Measurements from ENCODE around the gene GET4. TPM values are rescaled to one million over a fixed set of nuclear protein-coding genes. Genes with fewer than 3 reads are reported as not detected.

Gene GET4
- polyA plus RNA-seq, 1 donor = 76.0 TPM

DNA sequence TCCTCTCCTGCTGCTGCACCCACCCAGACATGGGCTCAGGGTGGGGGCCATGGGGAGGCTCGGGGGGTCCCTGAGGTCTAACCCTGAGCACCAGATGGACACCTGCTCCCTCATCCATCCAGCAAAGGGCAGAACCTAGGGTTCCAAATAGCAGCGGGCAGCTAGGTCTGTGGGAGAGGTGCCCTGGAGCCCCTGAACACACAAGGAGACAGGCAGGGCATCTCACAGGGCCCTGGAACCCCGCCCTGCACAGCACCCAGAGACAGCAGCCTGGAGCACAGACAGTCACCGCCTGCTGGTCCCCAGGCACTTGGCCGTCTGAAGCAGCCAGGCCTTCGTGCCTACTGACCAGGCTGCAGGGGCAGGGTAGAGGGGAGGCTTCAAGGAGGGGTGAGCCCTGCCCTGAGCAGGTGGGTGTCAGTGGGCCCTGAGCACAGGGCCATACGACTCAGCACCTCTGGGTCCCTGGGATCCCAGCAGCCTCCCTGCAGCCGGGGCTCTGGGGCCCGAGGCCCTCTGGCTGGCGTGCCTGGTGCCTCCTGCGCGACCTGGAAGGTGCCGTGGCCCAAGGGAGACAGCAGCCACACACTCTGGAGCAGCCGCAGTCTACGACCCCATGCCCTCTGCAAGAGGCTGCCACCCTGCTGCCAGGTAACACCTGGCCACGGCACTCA, 38.3 kb downstream of the GET4 start:
- Histone ChIP-seq H3K4me3 (ENCODE audit: low read length) (no peak overlapping the region), H3K27me3 (ENCODE audit: control insufficient read depth, insufficient read depth, low read length) (no peaks in the 10 kb centered on the region), H3K4me1 (ENCODE audit: control insufficient read depth, insufficient read depth, low read length) (peaks cover 22% of the 10 kb centered on the region), H3K27ac (ENCODE audit: low read length) (peak overlapping the region; percentile 54), H3K36me3 (ENCODE audit: control insufficient read depth, insufficient read depth, low read length) (peaks cover 13% of the 10 kb centered on the region), H3K9me3 (ENCODE audit: control insufficient read depth, low read depth, low read length) (no peaks in the 10 kb centered on the region)
- DNase-seq = no peak
- no CpG with 5 or more reads among the region's 16 CpGs for WGBS (ENCODE audit: insufficient coverage, low lambda C conversion rate)

DNA sequence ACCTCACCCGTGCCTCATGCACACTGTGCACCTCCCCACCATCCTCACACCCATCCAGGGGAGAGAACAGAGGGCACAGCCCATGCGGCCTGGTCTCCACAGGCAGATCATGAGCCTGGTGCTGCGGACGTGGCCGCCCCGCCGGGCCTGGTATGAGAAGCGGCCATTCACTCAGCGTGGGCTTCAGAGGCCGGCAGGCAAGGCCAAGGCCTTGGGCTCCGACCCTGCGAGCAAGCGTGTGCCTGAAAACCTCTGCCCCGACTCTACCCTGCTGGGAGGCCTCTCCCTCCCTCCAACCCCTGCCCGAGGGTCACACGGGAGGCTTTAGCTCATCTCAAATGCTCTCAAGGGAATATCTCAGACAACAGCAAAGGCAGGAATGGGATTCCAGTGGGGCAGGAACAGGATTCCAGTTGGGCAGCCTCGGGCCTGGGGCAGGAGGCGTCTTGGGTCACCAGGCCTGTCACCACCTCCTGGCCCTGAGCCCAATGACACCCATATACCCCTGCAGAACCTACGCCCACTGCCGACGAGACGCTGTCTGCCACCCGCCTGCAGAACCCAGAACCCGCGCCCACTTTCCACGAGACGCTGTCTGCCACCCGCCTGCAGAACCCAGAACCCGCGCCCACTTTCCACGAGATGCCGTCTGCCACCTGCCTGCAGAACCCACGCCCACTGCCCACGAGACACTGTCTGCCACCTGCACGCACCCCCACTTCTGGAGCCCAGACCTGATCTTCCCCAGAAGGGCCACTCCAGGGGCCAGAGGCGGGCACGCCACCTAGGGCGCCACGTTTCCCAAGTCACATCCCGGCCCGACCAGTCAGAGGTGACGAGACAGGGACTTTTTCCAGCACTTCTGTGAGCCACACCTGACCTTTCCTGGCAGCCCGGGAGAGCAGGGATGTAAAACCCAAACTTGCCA, 39.2 kb downstream of the GET4 start:
- no peak for DNase-seq
- Histone ChIP-seq H3K36me3 (ENCODE audit: control insufficient read depth, insufficient read depth, low read length) (peaks cover 10% of the 10 kb centered on the region), H3K9me3 (ENCODE audit: control insufficient read depth, low read depth, low read length) (no peaks in the 10 kb centered on the region), H3K4me1 (ENCODE audit: control insufficient read depth, insufficient read depth, low read length) (peaks cover 22% of the 10 kb centered on the region), H3K27me3 (ENCODE audit: control insufficient read depth, insufficient read depth, low read length) (no peaks in the 10 kb centered on the region), H3K4me3 (ENCODE audit: low read length) (no peak overlapping the region), H3K27ac (ENCODE audit: low read length) (peak overlapping the region; percentile 54)
- 93% methylated on average over 3 of the region's 43 CpGs for WGBS (ENCODE audit: insufficient coverage, low lambda C conversion rate)

DNA sequence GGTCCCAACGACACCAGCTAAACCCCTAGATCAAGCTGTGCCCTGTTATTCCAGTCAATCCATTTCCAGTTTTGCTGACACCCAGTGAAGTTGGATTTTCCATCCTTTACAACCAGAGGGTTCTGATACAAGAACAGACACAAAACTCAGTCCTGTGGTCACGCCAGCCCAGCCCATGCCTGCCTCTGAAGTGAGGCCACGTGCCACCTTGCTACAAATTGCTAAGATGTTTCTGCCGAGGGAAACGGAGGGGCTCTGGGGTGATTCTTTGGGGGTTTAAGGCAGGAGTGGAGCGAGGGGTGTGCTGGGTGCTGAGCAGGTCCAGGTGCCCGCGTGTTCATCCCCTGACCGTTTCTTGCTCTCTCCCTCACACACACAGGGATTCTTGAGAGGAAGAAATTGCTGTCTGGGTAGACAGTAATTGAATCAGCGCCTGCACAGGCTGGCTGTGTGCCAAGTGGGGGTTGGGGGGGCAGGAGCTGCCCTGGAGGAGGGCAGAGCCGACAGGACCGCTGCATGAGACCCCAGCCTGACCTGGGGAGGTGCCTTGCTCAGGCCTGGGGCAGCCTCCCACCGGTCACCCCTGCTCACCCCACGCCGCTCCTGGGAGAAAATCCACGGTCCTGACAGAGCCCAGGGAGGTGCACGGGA, 40.1 kb downstream of the GET4 start:
- no peaks in the 10 kb centered on the region for H3K27me3 ChIP-seq (ENCODE audit: control insufficient read depth, insufficient read depth, low read length)
- H3K4me3 ChIP-seq (ENCODE audit: low read length) = no peak overlapping the region
- DNase-seq = no peak
- H3K27ac ChIP-seq (ENCODE audit: low read length) = no peak overlapping the region
- peaks cover 31% of the 10 kb centered on the region for H3K4me1 ChIP-seq (ENCODE audit: control insufficient read depth, insufficient read depth, low read length)
- H3K9me3 ChIP-seq (ENCODE audit: control insufficient read depth, low read depth, low read length) = no peaks in the 10 kb centered on the region
- H3K36me3 ChIP-seq (ENCODE audit: control insufficient read depth, insufficient read depth, low read length) = peaks cover 12% of the 10 kb centered on the region
- WGBS (ENCODE audit: insufficient coverage, low lambda C conversion rate) = no CpG with 5 or more reads among the region's 17 CpGs

DNA sequence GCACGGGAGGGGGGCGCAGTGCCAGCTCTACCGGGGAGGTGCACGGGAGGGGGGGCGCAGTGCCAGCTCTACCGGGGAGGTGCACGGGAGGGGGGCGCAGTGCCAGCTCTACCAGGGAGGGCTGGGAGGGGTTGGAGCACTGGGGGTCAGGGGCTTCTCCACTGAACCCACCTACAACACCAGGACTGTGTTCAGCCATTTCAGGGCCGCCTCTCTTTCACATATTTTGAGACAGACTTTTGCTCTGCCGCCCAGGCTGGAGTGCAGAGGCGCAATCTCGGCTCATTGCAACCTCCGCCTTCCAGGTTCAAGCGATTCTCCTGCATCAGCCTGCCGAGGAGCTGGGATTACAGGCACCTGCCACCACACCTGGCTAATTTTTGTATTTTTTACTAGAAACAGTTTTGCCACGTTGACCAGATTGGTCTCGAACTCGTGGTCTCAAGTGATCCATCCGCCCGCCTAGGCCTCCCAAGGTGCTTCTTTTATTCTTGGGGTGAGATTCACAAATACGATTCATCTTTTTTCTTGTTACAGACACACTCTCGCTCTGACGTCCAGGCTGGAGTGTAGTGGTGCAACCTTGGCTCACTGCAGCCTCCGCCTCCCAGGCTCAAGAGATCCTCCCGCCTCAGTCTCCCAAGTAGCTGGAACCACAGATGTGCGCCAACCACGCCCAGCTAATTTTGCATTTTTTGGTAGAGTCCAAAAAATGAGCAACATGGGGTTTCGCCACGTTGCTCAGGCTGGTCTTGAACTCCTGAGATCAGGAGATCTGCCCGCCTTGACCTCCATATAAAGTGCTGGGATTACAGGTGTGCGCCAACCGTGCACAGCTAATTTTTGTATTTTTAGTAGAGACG, 41.1 kb downstream of the GET4 start:
- peaks cover 12% of the 10 kb centered on the region for H3K36me3 ChIP-seq (ENCODE audit: control insufficient read depth, insufficient read depth, low read length)
- H3K9me3 ChIP-seq (ENCODE audit: control insufficient read depth, low read depth, low read length) = no peaks in the 10 kb centered on the region
- H3K27me3 ChIP-seq (ENCODE audit: control insufficient read depth, insufficient read depth, low read length) = no peaks in the 10 kb centered on the region
- H3K4me3 ChIP-seq (ENCODE audit: low read length) = no peak overlapping the region
- no peak overlapping the region for H3K27ac ChIP-seq (ENCODE audit: low read length)
- H3K4me1 ChIP-seq (ENCODE audit: control insufficient read depth, insufficient read depth, low read length) = peaks cover 41% of the 10 kb centered on the region
- 83% methylated on average over 2 of the region's 33 CpGs for WGBS (ENCODE audit: insufficient coverage, low lambda C conversion rate)
- DNase-seq = no peak

DNA sequence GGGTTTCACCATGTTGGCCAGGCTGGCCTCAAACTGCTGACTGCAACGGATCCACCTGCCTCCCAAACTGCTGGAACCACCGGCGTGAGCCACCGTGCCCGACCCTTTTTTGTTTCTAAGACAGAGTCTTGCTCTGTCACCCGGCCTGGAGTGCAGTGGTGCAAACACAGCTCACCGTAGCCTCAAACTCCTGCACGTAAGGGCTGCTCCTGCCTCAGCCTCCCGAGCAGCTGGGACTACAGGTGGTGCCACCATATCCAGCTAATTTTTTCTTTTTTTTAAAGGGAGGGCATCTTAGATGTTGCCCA, 41.7 kb downstream of the GET4 start:
- Histone ChIP-seq H3K4me1 (ENCODE audit: control insufficient read depth, insufficient read depth, low read length) (peaks cover 47% of the 10 kb centered on the region), H3K27me3 (ENCODE audit: control insufficient read depth, insufficient read depth, low read length) (no peaks in the 10 kb centered on the region), H3K9me3 (ENCODE audit: control insufficient read depth, low read depth, low read length) (no peaks in the 10 kb centered on the region), H3K4me3 (ENCODE audit: low read length) (no peak overlapping the region), H3K27ac (ENCODE audit: low read length) (no peak overlapping the region), H3K36me3 (ENCODE audit: control insufficient read depth, insufficient read depth, low read length) (peaks cover 14% of the 10 kb centered on the region)
- WGBS (ENCODE audit: insufficient coverage, low lambda C conversion rate) = no CpG with 5 or more reads among the region's 9 CpGs
- DNase-seq = no peak

DNA sequence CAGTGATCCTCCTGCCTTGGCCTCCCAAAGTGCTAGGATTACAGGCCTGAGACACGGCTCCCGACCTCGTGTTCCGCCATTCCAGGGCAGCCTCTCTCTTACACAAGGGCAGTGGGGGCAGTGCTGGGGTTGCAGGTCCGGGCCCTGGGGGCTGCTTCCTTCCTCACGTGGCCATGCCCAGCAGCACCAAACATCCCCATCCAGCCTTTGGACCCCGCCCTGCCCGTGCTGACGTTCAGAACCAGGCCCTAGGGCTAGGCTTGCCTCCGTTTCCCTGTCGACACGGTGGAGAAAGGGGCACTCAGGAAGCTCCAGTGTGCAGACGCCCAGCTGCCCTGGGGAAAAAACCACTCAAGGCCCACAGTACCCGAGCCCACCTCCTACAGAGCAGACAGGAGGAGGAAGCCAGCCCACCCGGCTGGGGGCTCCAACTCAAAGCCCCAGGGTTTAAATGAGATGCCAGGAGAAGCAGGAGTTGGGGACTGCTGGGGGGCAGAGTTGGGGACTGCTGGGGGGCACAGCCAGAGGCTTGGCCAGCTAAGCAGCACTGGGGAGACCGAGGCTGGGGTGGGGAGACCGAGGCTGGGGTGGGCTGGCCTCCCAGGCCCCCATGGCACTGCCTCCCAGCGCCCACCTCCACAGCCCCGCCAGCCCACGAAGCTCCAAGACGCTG, 42.2 kb downstream of the GET4 start:
- WGBS (ENCODE audit: insufficient coverage, low lambda C conversion rate) = no CpG with 5 or more reads among the region's 21 CpGs

DNA sequence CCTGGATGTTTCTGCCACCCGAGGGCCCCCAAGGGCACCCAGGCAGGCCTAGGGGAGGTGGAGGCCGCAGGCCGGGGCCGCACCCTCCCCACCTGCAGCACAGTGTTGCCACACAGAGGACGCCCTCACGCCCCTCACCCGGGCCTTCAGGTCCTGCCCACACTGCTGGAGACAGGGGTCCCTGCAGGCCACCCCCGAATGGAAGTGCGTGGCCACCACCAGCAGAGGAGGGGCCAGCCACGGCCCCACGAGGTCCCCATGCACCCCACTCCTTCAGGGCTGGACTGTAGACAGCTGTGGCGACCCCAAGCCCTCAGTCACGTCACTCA, 42.7 kb downstream of the GET4 start:
- Histone ChIP-seq H3K27me3 (ENCODE audit: control insufficient read depth, insufficient read depth, low read length) (no peaks in the 10 kb centered on the region), H3K4me1 (ENCODE audit: control insufficient read depth, insufficient read depth, low read length) (peaks cover 48% of the 10 kb centered on the region), H3K27ac (ENCODE audit: low read length) (no peak overlapping the region), H3K36me3 (ENCODE audit: control insufficient read depth, insufficient read depth, low read length) (peaks cover 14% of the 10 kb centered on the region), H3K9me3 (ENCODE audit: control insufficient read depth, low read depth, low read length) (no peaks in the 10 kb centered on the region), H3K4me3 (ENCODE audit: low read length) (no peak overlapping the region)
- no CpG with 5 or more reads among the region's 13 CpGs for WGBS (ENCODE audit: insufficient coverage, low lambda C conversion rate)
- no peak for DNase-seq

More for the DNA sequence above, 42.2 kb downstream of the GET4 start:
- Histone ChIP-seq H3K4me3 (ENCODE audit: low read length) (no peak overlapping the region), H3K27me3 (ENCODE audit: control insufficient read depth, insufficient read depth, low read length) (no peaks in the 10 kb centered on the region), H3K36me3 (ENCODE audit: control insufficient read depth, insufficient read depth, low read length) (peaks cover 14% of the 10 kb centered on the region), H3K27ac (ENCODE audit: low read length) (no peak overlapping the region), H3K9me3 (ENCODE audit: control insufficient read depth, low read depth, low read length) (no peaks in the 10 kb centered on the region), H3K4me1 (ENCODE audit: control insufficient read depth, insufficient read depth, low read length) (peaks cover 49% of the 10 kb centered on the region)
- no peak for DNase-seq

DNA sequence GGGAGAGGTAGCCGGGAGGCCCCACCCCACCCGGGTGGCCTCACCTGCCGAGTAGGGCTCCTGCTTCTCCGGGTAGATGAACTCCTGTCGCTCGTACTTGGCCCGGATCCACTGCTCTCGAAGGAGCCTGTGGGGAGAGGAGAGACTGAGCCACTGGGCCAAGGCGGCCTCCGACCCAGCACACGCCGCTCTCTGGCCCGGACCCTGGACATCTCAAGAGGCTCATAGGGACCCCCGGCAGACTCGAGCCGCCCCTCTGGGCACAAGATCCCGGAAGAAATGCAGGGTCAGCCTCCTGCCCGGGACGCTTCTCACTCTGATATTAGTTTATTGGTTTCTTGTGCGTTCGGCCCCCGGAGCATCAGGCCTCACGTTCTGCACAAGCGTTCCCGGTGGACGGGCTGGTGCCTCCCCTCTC, 43.6 kb downstream of the GET4 start:
- Histone ChIP-seq H3K27ac (ENCODE audit: low read length) (no peak overlapping the region), H3K4me1 (ENCODE audit: control insufficient read depth, insufficient read depth, low read length) (peaks cover 46% of the 10 kb centered on the region), H3K9me3 (ENCODE audit: control insufficient read depth, low read depth, low read length) (no peaks in the 10 kb centered on the region), H3K27me3 (ENCODE audit: control insufficient read depth, insufficient read depth, low read length) (no peaks in the 10 kb centered on the region), H3K4me3 (ENCODE audit: low read length) (no peak overlapping the region), H3K36me3 (ENCODE audit: control insufficient read depth, insufficient read depth, low read length) (peaks cover 14% of the 10 kb centered on the region)
- WGBS (ENCODE audit: insufficient coverage, low lambda C conversion rate) = no CpG with 5 or more reads among the region's 26 CpGs
- DNase-seq = no peak

DNA sequence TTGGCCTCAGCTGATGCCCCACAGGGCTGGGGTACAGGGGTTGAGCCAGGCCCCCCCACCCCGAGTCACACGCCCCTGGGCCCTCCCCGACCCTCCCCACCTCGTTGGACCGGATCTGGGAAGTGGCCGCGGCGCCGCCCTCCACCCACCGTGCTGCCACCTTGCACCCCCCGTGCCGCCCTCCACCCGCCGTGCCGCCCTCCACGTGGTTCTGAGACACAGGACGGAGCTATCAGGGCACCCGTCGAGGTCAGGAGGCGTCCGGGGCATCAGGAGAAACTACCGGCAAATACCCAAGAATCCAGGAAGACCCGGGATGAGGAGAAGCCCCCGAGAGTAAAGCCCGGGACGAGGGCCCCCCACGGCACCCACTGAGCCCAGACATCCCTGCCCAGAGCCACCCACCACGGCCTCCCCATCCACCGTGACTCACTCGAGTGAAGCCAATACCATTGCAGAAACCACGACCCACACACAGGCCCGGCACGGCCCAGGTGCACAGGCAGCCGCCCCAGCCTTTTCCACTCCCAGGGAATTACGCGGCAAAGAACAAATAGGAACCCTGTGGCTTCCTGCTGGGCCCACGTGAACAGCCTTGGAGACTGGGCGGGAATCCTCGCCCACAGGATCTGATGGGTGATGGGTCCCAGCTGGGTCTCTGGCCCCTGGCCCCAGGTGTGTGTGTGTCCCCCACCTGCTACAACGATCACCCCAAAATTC, 44.2 kb downstream of the GET4 start:
- peaks cover 46% of the 10 kb centered on the region for H3K4me1 ChIP-seq (ENCODE audit: control insufficient read depth, insufficient read depth, low read length)
- no peak for DNase-seq
- H3K9me3 ChIP-seq (ENCODE audit: control insufficient read depth, low read depth, low read length) = peaks cover 3% of the 10 kb centered on the region
- no peak overlapping the region for H3K4me3 ChIP-seq (ENCODE audit: low read length)
- no peaks in the 10 kb centered on the region for H3K27me3 ChIP-seq (ENCODE audit: control insufficient read depth, insufficient read depth, low read length)
- H3K36me3 ChIP-seq (ENCODE audit: control insufficient read depth, insufficient read depth, low read length) = peaks cover 14% of the 10 kb centered on the region
- H3K27ac ChIP-seq (ENCODE audit: low read length) = no peak overlapping the region
- WGBS (ENCODE audit: insufficient coverage, low lambda C conversion rate) = no CpG with 5 or more reads among the region's 40 CpGs
